Dendritic cell treated with granulocyte-macrophage colony-stimulating factor and Interleukin-4, amounts not matched to agents 40 ng/mL and 50 ng/mL, for 4 days (primary cell): ENCODE data around the gene VWC2.
A peak's percentile ranks its signal among the peaks of the same experiment; 100 is the strongest.

Experiments used
- H3K27ac Mint-ChIP-seq: one replicate; pipeline ENCODE4 v1.8.0; 2022; ENCODE audit warnings: mild to moderate bottlenecking, mixed read lengths
- H3K27me3 Mint-ChIP-seq: one replicate; pipeline ENCODE4 v1.8.0; 2022; ENCODE audit warnings: mild to moderate bottlenecking, mixed read lengths
- H3K36me3 Mint-ChIP-seq: one replicate; pipeline ENCODE4 v1.8.0; 2022; ENCODE audit warnings: low read depth, mixed read lengths
- H3K4me1 Mint-ChIP-seq: one replicate; pipeline ENCODE4 v1.8.0; 2022; ENCODE audit warnings: low read depth, mixed read lengths
- H3K4me3 Mint-ChIP-seq: one replicate; pipeline ENCODE4 v1.8.0; 2022; ENCODE audit warnings: mild to moderate bottlenecking, moderate library complexity, mixed read lengths
- H3K9me3 Mint-ChIP-seq: one replicate; pipeline ENCODE4 v1.8.0; 2022; ENCODE audit warnings: mixed read lengths
- intact Hi-C: fragments of 100-400 bp; cut with micrococcal nuclease; formaldehyde crosslinking; loops from one replicate; pipeline ENCODE4 v1.15.0; 2022

Gene VWC2

DNA sequence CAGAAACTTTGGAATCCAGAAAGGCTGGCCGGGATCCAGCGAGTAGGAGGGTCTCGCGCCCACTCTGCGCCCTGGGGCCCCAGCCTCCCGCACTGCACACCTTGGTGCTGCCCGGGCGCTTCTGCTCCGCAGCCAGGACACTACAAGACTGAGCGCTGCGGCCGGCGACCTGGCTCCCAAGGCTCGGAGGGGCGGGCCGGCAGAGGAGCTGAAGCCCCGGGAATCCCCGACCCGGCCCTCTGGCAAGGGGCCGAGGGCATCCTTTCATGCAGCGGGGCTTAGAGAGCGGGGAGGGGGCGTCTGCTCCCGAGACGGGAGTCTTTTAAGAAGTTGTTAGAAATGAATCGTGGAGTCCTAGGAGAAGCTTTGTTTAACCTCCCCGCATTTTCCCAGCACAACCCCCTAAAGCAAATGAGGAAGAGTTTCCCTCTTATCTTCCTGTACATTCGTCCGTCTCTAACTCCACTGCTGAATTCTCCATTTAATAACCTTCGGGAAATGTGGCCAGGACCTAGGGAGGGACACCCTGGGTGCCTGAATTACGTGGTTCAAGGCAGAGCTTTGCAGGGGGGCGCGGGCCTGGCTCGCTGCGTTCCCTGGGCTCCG is 1.1 kb downstream of the VWC2 start:
- H3K27ac Mint-ChIP-seq, result no peak overlapping the region
- H3K27me3 Mint-ChIP-seq, result peaks cover 82% of the 10 kb centered on the region

DNA sequence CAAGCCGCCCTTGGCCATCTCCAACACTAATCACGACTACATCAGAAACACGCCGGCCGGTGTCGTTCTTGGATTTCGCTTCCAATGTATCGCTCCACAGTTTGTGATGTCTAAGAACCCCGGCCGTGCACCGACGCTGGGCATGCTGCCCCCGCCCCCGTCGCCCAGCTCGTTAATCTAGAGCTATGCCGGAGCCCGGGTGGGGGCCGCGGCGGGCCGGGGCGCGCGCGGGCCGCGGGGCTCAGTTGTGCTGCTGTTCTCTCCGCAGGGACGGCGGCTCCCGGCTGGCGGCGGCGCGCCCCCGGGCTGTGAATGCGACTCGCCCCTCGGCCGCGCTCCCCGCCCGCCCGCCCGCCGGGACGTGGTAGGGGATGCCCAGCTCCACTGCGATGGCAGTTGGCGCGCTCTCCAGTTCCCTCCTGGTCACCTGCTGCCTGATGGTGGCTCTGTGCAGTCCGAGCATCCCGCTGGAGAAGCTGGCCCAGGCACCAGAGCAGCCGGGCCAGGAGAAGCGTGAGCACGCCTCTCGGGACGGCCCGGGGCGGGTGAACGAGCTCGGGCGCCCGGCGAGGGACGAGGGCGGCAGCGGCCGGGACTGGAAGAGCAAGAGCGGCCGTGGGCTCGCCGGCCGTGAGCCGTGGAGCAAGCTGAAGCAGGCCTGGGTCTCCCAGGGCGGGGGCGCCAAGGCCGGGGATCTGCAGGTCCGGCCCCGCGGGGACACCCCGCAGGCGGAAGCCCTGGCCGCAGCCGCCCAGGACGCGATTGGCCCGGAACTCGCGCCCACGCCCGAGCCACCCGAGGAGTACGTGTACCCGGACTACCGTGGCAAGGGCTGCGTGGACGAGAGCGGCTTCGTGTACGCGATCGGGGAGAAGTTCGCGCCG is 1.9 kb downstream of the VWC2 start:
- Mint-ChIP-seq H3K4me1 (peaks cover 23% of the 10 kb centered on the region), H3K27ac (no peak overlapping the region), H3K36me3 (no peaks in the 10 kb centered on the region), H3K9me3 (no peaks in the 10 kb centered on the region), H3K27me3 (peaks cover 83% of the 10 kb centered on the region), H3K4me3 (peak overlapping the region; percentile 48)
- intact Hi-C loops, result no loop called here

More for the DNA sequence above, 1.1 kb downstream of the VWC2 start:
- Mint-ChIP-seq H3K36me3 (no peaks in the 10 kb centered on the region), H3K4me1 (peaks cover 23% of the 10 kb centered on the region), H3K4me3 (no peak overlapping the region), H3K9me3 (no peaks in the 10 kb centered on the region)
- intact Hi-C loops, result no loop called here

DNA sequence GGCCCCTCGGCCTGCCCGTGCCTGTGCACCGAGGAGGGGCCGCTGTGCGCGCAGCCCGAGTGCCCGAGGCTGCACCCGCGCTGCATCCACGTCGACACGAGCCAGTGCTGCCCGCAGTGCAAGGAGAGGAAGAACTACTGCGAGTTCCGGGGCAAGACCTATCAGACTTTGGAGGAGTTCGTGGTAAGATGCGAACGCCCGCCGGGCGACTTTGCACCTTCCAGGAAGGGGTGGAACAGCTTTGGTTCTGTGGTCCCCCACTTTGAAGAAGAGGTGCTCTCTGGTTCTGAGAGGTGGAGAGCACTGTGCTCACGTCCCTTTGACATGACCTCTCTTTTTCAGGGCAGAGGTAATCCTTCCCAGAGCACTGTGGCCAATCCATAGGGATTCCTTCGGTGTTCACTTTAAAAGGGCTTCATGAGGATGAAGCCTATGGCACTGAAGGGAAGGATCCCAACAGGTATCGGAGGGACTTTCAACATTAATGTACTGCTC is 2.6 kb downstream of the VWC2 start:
- Mint-ChIP-seq H3K27me3 (peaks cover 81% of the 10 kb centered on the region), H3K4me3 (no peak overlapping the region), H3K4me1 (peaks cover 18% of the 10 kb centered on the region), H3K27ac (no peak overlapping the region), H3K9me3 (no peaks in the 10 kb centered on the region), H3K36me3 (no peaks in the 10 kb centered on the region)
- intact Hi-C loops, result no loop called here

DNA sequence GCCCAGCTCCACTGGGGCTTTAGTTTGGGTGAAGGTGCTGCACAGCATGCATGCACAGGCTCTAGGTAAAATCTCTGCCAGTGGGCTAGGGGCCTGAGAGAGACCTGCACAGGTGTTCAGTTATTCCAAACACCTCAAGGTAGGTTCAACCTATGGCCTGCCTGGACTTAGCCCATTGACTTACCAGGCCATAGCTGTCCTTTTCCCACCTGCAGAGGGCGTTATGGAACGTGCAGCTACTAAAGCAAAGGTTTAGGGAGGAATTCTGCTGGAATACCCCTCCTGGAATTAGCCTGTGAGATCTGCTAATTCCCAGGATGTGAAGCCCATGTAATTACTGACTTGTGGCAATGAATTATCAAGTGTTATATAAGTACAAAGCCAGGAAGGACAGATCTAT is 3.6 kb downstream of the VWC2 start:
- intact Hi-C loops, result no loop called here
- Mint-ChIP-seq H3K27ac (no peak overlapping the region), H3K9me3 (no peaks in the 10 kb centered on the region), H3K36me3 (no peaks in the 10 kb centered on the region), H3K4me3 (no peak overlapping the region), H3K27me3 (peaks cover 73% of the 10 kb centered on the region), H3K4me1 (peaks cover 18% of the 10 kb centered on the region)

DNA sequence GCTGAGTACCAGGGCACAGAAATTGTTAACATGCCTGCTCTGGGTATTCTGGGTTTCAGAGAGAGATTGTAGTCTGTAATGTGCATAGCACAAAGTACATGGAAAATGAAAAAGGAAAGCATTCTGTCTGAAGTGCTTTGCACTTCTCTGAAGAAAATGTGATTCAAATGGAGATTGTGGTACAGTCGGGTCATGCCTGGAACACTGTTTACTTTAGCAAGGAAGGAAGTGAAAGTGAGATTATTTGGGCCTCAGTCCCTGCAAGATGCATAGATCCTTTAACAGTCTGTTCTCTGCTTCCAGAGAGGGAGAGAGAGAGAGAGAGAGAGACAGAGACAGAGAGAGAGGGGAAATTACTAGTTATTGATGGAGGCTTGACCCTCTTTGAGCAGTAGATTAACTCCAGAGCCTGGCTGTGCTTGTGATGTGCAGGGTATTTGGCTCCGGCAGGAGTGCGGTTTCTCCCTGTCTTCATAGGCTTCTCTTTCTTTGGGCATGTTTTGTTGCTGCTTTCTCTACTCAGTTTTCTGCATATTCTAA is 5.4 kb downstream of the VWC2 start:
- Mint-ChIP-seq H3K27me3 (peaks cover 59% of the 10 kb centered on the region), H3K27ac (no peak overlapping the region), H3K4me1 (peaks cover 13% of the 10 kb centered on the region), H3K36me3 (no peaks in the 10 kb centered on the region), H3K9me3 (no peaks in the 10 kb centered on the region), H3K4me3 (no peak overlapping the region)
- intact Hi-C loops, result no loop called here

DNA sequence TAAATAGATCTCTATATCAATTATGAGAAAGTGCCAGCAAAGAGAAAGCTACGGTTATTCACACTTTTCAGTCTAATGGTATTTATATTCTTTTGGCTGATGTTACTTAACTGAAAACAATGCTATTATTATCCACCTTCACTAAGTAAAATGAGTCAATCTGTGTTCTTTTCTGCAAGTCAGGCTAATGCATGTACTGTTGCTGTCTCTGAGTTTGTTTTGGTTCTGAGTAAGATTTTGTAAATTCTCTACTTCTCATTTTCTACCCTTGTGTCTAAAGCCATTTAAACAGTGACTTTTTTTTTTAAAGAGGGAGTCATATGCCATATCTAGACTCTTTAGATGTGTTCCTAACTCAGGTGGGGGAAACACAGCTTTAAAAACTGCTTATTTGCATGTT is 7.5 kb downstream of the VWC2 start:
- Mint-ChIP-seq H3K36me3 (no peaks in the 10 kb centered on the region), H3K4me1 (peaks cover 6% of the 10 kb centered on the region), H3K27me3 (peaks cover 40% of the 10 kb centered on the region), H3K27ac (no peak overlapping the region), H3K9me3 (no peaks in the 10 kb centered on the region), H3K4me3 (no peak overlapping the region)
- intact Hi-C loops, result loop anchor here (5.0 kb wide), 1 partner anchor 289 kb away; no protein-coding TSS in a partner anchor

DNA sequence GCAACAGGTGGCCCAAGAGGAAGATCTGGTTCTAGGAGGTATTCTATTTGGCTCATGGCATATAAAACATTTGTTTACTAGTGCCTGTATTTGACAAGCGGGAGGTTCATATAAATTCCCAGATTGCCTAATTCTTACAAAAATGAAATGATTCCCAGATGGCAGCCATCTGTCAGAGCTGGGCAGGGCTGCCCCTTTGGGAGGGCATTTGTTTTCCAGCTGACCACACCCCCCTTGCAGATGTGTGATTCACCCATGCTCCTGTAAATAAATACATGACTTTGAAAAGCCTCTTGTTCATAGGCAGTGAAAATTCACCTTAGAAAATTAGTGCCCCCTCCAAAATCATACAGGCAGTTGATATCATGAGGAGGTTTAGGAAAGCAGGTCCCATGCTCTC is 8.6 kb downstream of the VWC2 start:
- Mint-ChIP-seq H3K9me3 (no peaks in the 10 kb centered on the region), H3K27ac (no peak overlapping the region), H3K4me1 (peaks cover 6% of the 10 kb centered on the region), H3K36me3 (no peaks in the 10 kb centered on the region), H3K27me3 (peaks cover 34% of the 10 kb centered on the region), H3K4me3 (no peak overlapping the region)
- intact Hi-C loops, result loop anchor here (5.0 kb wide), 1 partner anchor 290 kb away; no protein-coding TSS in a partner anchor

DNA sequence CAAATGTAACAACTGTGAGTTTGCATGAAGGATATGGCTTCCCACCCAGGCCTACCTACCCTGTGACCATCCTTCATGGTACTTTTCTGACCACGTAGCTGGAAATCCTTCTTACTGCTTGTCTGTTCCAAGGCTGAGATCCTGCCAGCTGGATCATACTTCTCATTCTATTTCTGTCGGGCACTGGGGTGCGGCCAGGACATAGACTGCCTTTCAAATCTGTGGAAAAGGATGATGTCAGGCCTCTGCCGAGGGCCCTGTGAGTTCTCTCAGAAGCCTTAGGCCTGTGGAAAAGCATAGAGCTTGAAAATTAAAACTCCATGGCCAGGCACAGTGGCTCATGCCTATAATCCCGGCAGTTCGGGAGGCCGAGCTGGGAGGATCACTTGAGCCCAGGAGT is 10.0 kb downstream of the VWC2 start:
- Mint-ChIP-seq H3K27me3 (peaks cover 21% of the 10 kb centered on the region), H3K4me3 (no peak overlapping the region), H3K27ac (no peak overlapping the region), H3K9me3 (peaks cover 6% of the 10 kb centered on the region), H3K4me1 (peaks cover 5% of the 10 kb centered on the region), H3K36me3 (no peaks in the 10 kb centered on the region)
- intact Hi-C loops, result loop anchor here (5.0 kb wide), 1 partner anchor 291 kb away; no protein-coding TSS in a partner anchor

DNA sequence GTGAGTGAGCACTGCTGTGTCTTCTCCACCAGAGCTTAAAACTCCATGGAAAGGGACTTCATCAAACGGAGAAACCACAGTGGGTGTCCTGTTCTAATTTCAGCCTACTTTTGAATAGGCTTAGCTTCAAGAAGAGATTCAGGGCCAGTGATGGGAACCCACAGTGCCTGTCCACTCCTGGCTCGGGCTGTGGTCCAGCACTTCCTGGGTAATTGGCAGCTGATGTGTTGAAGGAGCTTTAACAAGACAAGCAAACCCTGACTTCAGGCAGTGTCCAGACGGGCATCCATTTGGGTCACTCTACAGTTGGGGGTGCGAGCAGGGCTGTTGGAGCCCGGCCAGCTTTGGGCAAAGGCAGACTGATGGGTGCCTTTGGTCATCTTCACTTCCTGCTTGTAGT is 14.5 kb downstream of the VWC2 start:
- no peaks in the 10 kb centered on the region for H3K36me3 Mint-ChIP-seq
- no peak overlapping the region for H3K27ac Mint-ChIP-seq
- intact Hi-C loops, result no loop called here
- peaks cover 10% of the 10 kb centered on the region for H3K9me3 Mint-ChIP-seq
- H3K4me1 Mint-ChIP-seq, result no peaks in the 10 kb centered on the region
- no peak overlapping the region for H3K4me3 Mint-ChIP-seq
- peaks cover 3% of the 10 kb centered on the region for H3K27me3 Mint-ChIP-seq

DNA sequence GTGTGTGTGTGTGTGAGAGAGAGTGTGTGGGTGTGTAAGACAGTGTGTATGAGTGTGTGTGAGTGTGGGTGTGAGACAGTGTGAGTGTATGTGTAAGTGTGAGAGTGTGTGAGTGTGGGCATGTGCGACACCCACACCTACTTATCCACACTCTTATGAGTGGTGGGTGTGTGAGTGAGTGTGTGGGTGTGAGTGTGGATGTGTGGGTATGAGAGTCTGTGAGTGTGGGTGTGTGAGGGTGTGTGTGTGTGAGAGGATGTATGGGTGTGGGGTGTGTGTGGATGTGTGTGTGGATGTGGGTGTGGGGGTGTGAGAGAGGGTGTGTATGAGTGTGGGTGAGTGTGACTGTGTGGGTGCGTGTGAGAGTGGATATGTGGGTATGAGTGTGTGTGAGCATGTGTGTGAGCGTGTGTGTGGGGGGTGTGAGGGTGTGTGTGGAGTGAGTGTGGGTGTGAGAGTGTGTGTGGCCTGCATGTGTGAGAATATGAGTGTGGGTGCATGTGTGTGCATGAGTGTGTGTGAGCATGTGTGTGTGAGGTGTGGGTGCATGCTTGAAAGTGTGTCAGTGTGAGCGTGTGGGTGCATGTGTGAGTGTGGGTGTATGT is 15.1 kb downstream of the VWC2 start:
- intact Hi-C loops, result no loop called here

DNA sequence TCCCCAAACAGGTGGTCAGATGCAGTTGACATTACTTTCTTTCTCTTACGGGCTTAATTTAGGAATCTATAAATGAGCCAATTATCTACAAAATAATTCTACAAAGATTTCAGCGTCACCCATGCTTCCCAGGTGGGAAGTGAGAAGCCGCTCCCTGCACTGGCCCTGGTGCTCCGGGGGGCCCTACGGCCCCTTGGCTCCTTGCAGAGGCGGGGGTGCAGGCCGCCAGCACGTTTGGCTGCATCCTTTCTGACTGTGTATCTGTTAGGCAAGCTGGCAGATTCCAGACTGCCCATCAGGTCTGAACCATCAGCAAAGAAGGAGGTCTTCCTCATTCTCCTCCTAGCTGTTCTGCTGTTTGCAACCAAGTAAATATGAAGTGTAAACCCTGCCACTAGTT is 16.3 kb downstream of the VWC2 start:
- intact Hi-C loops, result no loop called here
- Mint-ChIP-seq H3K9me3 (peaks cover 10% of the 10 kb centered on the region), H3K27ac (no peak overlapping the region), H3K27me3 (peaks cover 3% of the 10 kb centered on the region), H3K4me3 (no peak overlapping the region), H3K4me1 (no peaks in the 10 kb centered on the region), H3K36me3 (no peaks in the 10 kb centered on the region)

More for the DNA sequence above, 15.1 kb downstream of the VWC2 start:
- H3K9me3 Mint-ChIP-seq, result peaks cover 10% of the 10 kb centered on the region
- no peak overlapping the region for H3K4me3 Mint-ChIP-seq
- peaks cover 3% of the 10 kb centered on the region for H3K27me3 Mint-ChIP-seq
- no peaks in the 10 kb centered on the region for H3K4me1 Mint-ChIP-seq
- no peak overlapping the region for H3K27ac Mint-ChIP-seq
- no peaks in the 10 kb centered on the region for H3K36me3 Mint-ChIP-seq

DNA sequence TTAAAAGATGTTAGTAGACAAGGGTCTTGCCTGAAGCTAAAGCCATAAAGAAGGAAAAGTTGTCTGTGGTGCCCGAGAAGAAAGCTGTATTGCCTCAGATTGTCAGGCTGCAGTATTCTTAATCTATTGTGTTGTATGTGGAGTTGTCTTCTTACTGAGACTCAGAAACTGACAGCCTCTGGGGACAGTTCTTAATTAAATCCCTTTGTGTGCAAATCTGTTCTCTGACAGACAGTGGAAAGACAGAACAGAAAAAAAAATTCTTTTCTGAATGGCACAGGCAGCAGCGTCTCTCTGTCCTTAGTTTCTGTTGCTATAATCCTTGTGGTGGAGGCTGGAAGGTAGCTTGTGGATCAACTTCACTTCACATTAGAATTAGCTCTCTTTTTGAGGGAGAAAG is 16.8 kb downstream of the VWC2 start:
- Mint-ChIP-seq H3K4me3 (no peak overlapping the region), H3K4me1 (no peaks in the 10 kb centered on the region), H3K27ac (no peak overlapping the region), H3K27me3 (peaks cover 3% of the 10 kb centered on the region), H3K9me3 (peaks cover 10% of the 10 kb centered on the region), H3K36me3 (no peaks in the 10 kb centered on the region)
- intact Hi-C loops, result no loop called here

DNA sequence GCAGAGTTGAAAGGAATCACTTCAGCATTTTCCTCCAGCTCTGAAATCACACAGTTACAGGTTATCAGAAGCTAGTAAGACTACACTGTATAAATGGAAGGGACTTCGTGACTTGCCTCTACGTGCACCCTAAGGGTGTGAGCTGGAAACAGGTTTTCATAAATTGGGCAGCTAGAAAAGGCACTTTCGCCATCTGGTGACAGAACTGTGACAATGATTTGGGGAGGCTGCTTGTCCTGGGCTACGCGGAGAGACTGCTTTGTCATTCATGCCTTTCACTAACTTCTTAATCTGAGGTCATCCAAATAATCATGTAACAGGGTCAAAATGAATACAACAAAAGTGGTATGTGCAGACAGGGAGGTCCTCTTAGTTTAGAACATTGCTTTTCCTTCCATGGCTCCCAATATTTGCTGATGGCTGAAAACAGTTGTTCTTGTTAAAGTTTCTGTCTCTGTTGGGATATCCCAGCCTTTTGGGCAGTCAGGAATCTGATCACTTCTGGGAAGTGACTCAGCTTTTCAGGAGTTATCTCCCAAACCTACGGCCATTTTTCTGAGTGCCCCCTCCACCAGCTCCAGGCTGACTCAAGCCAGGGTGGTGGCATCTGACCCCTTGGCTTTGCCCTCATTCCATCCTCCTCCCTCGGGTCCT is 17.8 kb downstream of the VWC2 start:
- intact Hi-C loops, result loop anchor here (1.0 kb wide), 1 partner anchor 308 kb away; no protein-coding TSS in a partner anchor
- Mint-ChIP-seq H3K9me3 (peaks cover 10% of the 10 kb centered on the region), H3K27me3 (peaks cover 3% of the 10 kb centered on the region), H3K27ac (no peak overlapping the region), H3K4me3 (no peak overlapping the region), H3K4me1 (no peaks in the 10 kb centered on the region), H3K36me3 (no peaks in the 10 kb centered on the region)
